ACC112 (cell line): ENCODE measurements around the gene ACOX3.

Experiments used
- H2AFZ ChIP-seq: fragments of 200-600 bp; sonication (generic); one replicate; pipeline ENCODE4 v1.6.0; 2017; ENCODE audit warnings: antibody characterized with exemption, low read length; ENCODE audit not compliant: unreplicated experiment
- H3K27ac ChIP-seq: fragments of 200-600 bp; sonication (generic); 2 replicates; pipeline ENCODE4 v1.5.1; 2014; ENCODE audit warnings: low read depth, mild to moderate bottlenecking, antibody characterized with exemption, low read length, moderate library complexity
- H3K27me3 ChIP-seq: fragments of 200-600 bp; sonication (generic); 2 replicates; pipeline ENCODE4 v1.6.1; 2014; ENCODE audit warnings: mild to moderate bottlenecking, antibody characterized with exemption, low read length, moderate library complexity, mixed read lengths; ENCODE audit not compliant: insufficient read depth
- H3K36me3 ChIP-seq: fragments of 200-600 bp; sonication (generic); 2 replicates; pipeline ENCODE4 v1.6.1; 2016; ENCODE audit warnings: mild to moderate bottlenecking, antibody characterized with exemption, low read length, moderate library complexity, mixed read lengths; ENCODE audit not compliant: insufficient read depth
- H3K4me1 ChIP-seq: fragments of 200-600 bp; sonication (generic); one replicate; pipeline ENCODE4 v1.6.1; 2016; ENCODE audit warnings: low read length, mixed read lengths; ENCODE audit not compliant: insufficient read depth, unreplicated experiment, control insufficient read depth
- H3K4me3 ChIP-seq: fragments of 200-600 bp; sonication (generic); 2 replicates; pipeline ENCODE4 v1.5.1; 2014; ENCODE audit warnings: mild to moderate bottlenecking, low read depth, low read length
- H3K79me2 ChIP-seq: fragments of 200-600 bp; sonication (generic); one replicate; pipeline ENCODE4 v1.6.0; 2016; ENCODE audit warnings: low read length; ENCODE audit not compliant: control insufficient read depth, unreplicated experiment, insufficient read depth

The ACOX3 gene

GRCh38 chr4:8364848-8365350 lies 75.6 kb downstream of the ACOX3 start:
- Histone ChIP-seq H3K36me3 (no peaks in the 10 kb centered on the region), H3K4me3 (no peak overlapping the region), H3K27ac (no peak overlapping the region), H3K79me2 (no peaks in the 10 kb centered on the region), H3K27me3 (no peaks in the 10 kb centered on the region), H2AFZ (no peak overlapping the region), H3K4me1 (no peaks in the 10 kb centered on the region)

- Histone ChIP-seq H3K36me3 (no peaks in the 10 kb centered on the region), H3K4me1 (no peaks in the 10 kb centered on the region), H3K79me2 (no peaks in the 10 kb centered on the region), H3K27me3 (no peaks in the 10 kb centered on the region), H3K4me3 (no peak overlapping the region), H3K27ac (no peak overlapping the region), H2AFZ (no peak overlapping the region)
Observed at GRCh38 chr4:8364141-8364540, 76.4 kb downstream of the ACOX3 start.

- H3K79me2 ChIP-seq = no peaks in the 10 kb centered on the region
- H3K4me3 ChIP-seq = no peak overlapping the region
- 0 out of 2 replicates have a peak, but pooled peaks cover 4% of the 10 kb centered on the region for H3K27me3 ChIP-seq
- no peak overlapping the region for H2AFZ ChIP-seq
- no peaks in the 10 kb centered on the region for H3K4me1 ChIP-seq
- H3K36me3 ChIP-seq = no peaks in the 10 kb centered on the region
- H3K27ac ChIP-seq = no peak overlapping the region
Observed at GRCh38 chr4:8362483-8362882, 78.0 kb downstream of the ACOX3 start.

GRCh38 chr4:8359193-8359592 lies 81.3 kb downstream of the ACOX3 start:
- no peak overlapping the region for H3K4me3 ChIP-seq
- no peaks in the 10 kb centered on the region for H3K36me3 ChIP-seq
- H3K4me1 ChIP-seq = no peaks in the 10 kb centered on the region
- peaks cover 26% of the 10 kb centered on the region for H3K27me3 ChIP-seq
- H3K79me2 ChIP-seq = no peaks in the 10 kb centered on the region
- H2AFZ ChIP-seq = no peak overlapping the region
- no peak overlapping the region for H3K27ac ChIP-seq

GRCh38 chr4:8356856-8357255 lies 83.7 kb downstream of the ACOX3 start:
- Histone ChIP-seq H3K27me3 (peaks cover 38% of the 10 kb centered on the region), H3K27ac (no peak overlapping the region), H3K36me3 (no peaks in the 10 kb centered on the region), H3K4me1 (no peaks in the 10 kb centered on the region), H2AFZ (no peak overlapping the region), H3K79me2 (no peaks in the 10 kb centered on the region), H3K4me3 (no peak overlapping the region)

- H3K4me3 ChIP-seq = no peak overlapping the region
- no peak overlapping the region for H3K27ac ChIP-seq
- H2AFZ ChIP-seq = no peak overlapping the region
- H3K79me2 ChIP-seq = no peaks in the 10 kb centered on the region
- no peaks in the 10 kb centered on the region for H3K4me1 ChIP-seq
- peaks cover 38% of the 10 kb centered on the region for H3K27me3 ChIP-seq
- no peaks in the 10 kb centered on the region for H3K36me3 ChIP-seq
Observed at GRCh38 chr4:8355864-8356565, 84.5 kb downstream of the ACOX3 start.

GRCh38 chr4:8355306-8355705 lies 85.2 kb downstream of the ACOX3 start:
- Histone ChIP-seq H3K36me3 (no peaks in the 10 kb centered on the region), H3K27ac (no peak overlapping the region), H3K4me3 (no peak overlapping the region), H3K4me1 (no peaks in the 10 kb centered on the region), H3K27me3 (peaks cover 38% of the 10 kb centered on the region), H2AFZ (no peak overlapping the region), H3K79me2 (no peaks in the 10 kb centered on the region)

- H3K36me3 ChIP-seq = no peaks in the 10 kb centered on the region
- H3K4me3 ChIP-seq = no peak overlapping the region
- H3K4me1 ChIP-seq = no peaks in the 10 kb centered on the region
- no peak overlapping the region for H3K27ac ChIP-seq
- H2AFZ ChIP-seq = no peak overlapping the region
- H3K27me3 ChIP-seq = peaks cover 38% of the 10 kb centered on the region
- H3K79me2 ChIP-seq = no peaks in the 10 kb centered on the region
Observed at GRCh38 chr4:8353912-8354453, 86.5 kb downstream of the ACOX3 start.

GRCh38 chr4:8353158-8353669 lies 87.3 kb downstream of the ACOX3 start:
- Histone ChIP-seq H3K4me1 (no peaks in the 10 kb centered on the region), H3K4me3 (no peak overlapping the region), H3K36me3 (no peaks in the 10 kb centered on the region), H3K27me3 (peaks cover 36% of the 10 kb centered on the region), H3K79me2 (no peaks in the 10 kb centered on the region), H3K27ac (no peak overlapping the region), H2AFZ (no peak overlapping the region)

GRCh38 chr4:8352368-8353157 lies 88.0 kb downstream of the ACOX3 start:
- H3K4me3 ChIP-seq = no peak overlapping the region
- no peak overlapping the region for H2AFZ ChIP-seq
- no peaks in the 10 kb centered on the region for H3K4me1 ChIP-seq
- H3K27ac ChIP-seq = no peak overlapping the region
- peaks cover 34% of the 10 kb centered on the region for H3K27me3 ChIP-seq
- no peaks in the 10 kb centered on the region for H3K36me3 ChIP-seq
- no peaks in the 10 kb centered on the region for H3K79me2 ChIP-seq
